Brain microvascular endothelial cell (primary cell): ENCODE data around the gene MAP4K1.

Experiments
- DNase-seq: peaks from one replicate; pipeline ENCODE4 v3.0.0-alpha.2; 2020
- H3K27ac ChIP-seq: fragments of 250-450 bp; sonication (Bioruptor Pico); 2 replicates; pipeline ENCODE4 v1.5.1; 2020; ENCODE audit warnings: mild to moderate bottlenecking, moderate library complexity
- H3K27me3 ChIP-seq: fragments of 250-450 bp; sonication (Bioruptor Pico); replicated peaks from 2 replicates; pipeline ENCODE4 v1.5.1; 2020; ENCODE audit warnings: mild to moderate bottlenecking
- H3K36me3 ChIP-seq: fragments of 250-450 bp; sonication (Bioruptor Pico); replicated peaks from 2 replicates; pipeline ENCODE4 v1.5.1; 2020; ENCODE audit warnings: mild to moderate bottlenecking
- H3K4me3 ChIP-seq: 2 replicates; pipeline ENCODE4 v1.5.1; 2011; ENCODE audit warnings: low read depth, mild to moderate bottlenecking, control low read depth, low read length, moderate library complexity
- in situ Hi-C: cut with HindIII; loops from 2 replicates; pipeline ENCODE4 v1.10.0; 2017; ENCODE audit warnings: low sequenced_read_pairs, low pct_ligation_motif_present
- TF ChIP-seq, protein P1 (sequence below): IDR thresholded peaks from 2 replicates; pipeline ENCODE4 v1.5.1; 2011; ENCODE audit warnings: low read depth, mild to moderate bottlenecking, moderate library complexity, low read length, control low read depth, inconsistent platforms; ENCODE audit errors: missing control alignments

Gene MAP4K1

DNA sequence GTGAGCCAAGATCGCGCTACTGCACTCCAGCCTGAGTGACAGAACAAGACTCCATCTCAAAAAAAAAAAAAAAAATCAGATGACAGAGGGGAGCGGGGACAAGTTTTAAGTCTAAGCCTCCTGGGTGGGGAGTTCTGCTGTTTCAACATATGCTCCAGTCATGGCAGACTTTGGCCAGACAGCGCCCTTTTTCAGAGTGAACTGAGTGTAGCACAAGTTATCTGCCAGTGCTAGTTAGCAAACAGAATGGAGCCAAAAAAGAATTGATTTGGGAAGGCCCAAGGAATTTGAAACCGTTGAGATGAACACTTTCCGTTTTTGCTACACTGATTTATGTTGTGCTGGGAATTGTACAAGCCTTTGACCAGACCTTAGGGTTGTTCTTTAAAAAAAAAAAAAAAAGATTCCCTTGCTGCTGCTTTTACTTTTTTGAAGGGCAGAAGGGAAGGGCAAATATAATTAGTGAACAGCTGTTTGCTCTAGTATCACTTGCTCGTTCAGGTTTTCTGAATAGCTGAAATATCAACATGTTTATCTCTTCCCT is 35.3 kb upstream of the MAP4K1 start:
- Histone ChIP-seq H3K4me3 (no peak overlapping the region), H3K36me3 (peaks cover 3% of the 10 kb centered on the region), H3K27ac (peak overlapping the region; percentile 73), H3K27me3 (no peaks in the 10 kb centered on the region)
- DNase-seq, result no peak
- in situ Hi-C loops, result no loop called here
- TF ChIP-seq, protein P1, sequence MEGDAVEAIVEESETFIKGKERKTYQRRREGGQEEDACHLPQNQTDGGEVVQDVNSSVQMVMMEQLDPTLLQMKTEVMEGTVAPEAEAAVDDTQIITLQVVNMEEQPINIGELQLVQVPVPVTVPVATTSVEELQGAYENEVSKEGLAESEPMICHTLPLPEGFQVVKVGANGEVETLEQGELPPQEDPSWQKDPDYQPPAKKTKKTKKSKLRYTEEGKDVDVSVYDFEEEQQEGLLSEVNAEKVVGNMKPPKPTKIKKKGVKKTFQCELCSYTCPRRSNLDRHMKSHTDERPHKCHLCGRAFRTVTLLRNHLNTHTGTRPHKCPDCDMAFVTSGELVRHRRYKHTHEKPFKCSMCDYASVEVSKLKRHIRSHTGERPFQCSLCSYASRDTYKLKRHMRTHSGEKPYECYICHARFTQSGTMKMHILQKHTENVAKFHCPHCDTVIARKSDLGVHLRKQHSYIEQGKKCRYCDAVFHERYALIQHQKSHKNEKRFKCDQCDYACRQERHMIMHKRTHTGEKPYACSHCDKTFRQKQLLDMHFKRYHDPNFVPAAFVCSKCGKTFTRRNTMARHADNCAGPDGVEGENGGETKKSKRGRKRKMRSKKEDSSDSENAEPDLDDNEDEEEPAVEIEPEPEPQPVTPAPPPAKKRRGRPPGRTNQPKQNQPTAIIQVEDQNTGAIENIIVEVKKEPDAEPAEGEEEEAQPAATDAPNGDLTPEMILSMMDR, result no peak

DNA sequence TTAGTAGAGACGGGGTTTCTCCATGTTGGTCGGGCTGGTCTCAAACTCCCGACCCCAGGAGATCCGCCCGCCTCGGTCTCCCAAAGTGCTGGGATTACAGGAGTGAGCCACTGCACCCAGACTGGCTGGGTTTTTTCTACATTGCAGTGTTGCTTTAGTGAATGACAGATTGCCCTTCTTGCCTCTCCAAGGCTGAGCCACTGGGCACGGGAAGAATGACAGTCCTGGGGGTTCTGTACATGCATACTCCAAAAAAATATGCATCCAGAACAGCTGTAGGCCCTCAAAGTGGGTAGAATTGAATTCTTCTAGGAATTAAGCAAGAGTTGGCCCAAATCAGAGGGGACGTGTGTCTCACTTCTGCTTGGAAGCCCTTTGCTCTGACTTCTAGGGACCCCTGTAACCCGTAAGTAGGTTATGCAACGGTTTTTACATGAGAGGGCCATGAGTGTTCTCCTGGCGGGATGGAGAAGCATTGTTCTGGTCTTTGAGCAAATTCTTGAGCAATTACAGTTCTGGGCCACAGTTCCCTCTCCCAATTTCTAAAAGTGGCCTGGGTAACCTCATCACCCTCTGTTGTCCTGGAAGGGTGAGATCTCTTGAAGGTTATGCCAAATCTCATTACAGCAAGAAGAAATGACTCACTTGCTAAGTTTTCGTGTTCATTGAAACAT is 33.3 kb upstream of the MAP4K1 start:
- DNase-seq, result no peak
- H3K27me3 ChIP-seq, result no peaks in the 10 kb centered on the region
- H3K27ac ChIP-seq, result peak overlapping the region; percentile 73
- TF ChIP-seq, protein P1, result no peak
- H3K4me3 ChIP-seq, result peak overlapping the region; percentile 94
- in situ Hi-C loops, result no loop called here
- no peaks in the 10 kb centered on the region for H3K36me3 ChIP-seq

DNA sequence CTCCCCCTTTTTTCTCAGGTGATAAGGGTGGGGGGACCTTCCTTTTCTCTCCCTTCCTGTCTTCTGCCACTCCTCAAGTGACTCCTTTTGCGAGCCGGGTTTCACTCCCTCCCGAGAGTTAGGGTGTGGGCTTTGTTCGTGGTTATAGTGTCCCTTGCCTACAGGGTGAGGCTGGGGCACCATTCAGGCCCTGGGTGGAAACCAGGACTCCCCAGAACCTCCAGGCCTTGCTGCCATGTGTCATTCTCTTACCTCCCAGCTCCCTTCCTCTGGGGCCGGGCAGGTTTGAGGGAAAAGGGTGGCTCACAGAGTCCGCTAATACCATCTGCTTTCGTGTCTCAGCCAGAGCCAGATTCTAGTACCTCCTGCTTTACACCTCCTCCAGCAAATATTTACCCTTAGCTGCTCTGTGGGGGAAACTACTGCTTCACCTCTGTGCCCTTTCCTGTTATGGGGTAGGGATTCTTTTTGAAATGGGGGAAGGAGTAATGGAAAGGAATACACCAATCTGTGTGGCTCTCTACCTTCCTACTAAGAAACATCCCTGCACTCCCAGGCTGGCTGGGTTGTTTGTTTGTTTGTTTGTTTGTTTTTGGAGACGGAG is 32.5 kb upstream of the MAP4K1 start:
- in situ Hi-C loops, result no loop called here
- no peak for DNase-seq
- Histone ChIP-seq H3K27me3 (no peaks in the 10 kb centered on the region), H3K4me3 (peak overlapping the region; percentile 94), H3K27ac (peak overlapping the region; percentile 73), H3K36me3 (no peaks in the 10 kb centered on the region)
- TF ChIP-seq, protein P1, result no peak

DNA sequence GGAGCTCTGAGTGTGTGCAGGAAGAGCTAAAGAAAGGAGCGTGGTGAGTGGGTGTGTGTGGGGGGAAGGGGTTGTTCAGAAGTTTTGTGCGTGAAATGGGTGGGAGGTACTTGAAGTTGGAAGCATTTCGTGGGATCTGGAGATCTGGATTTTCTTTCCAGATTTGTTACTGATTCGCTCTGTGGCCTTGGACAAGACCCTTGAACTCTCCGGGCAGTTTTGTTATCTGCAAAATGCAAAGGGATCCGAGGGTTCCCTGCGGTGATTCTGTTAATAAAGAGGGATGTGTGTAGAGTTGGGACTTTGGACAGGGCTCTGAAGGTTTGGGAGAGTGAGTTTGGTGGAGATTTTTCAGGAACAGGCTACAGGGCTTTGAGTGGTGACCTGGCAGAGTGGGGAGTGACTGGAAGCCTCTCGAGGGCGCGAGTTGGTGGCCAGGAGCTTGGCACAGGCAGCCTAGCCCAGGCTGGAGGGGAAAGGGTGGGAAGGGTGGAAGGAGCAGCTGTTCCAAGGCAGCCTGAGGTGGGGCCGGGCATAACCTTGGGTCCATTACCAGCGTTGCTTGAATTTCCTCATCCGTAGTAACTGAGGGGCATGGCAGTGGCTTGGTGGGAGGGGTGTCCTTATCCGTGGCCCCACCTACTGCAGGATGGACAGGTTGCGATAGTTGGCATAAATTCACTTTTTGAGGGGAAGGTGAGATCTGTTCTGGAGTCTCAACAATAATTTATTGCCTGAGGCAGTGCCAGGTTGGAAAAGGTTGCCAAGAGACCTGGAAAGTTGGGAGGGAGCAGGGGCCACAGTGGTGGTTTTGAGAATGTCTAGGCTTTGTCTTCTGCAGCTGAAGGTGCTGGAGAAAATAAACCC is 31.8 kb upstream of the MAP4K1 start:
- H3K4me3 ChIP-seq, result peak overlapping the region; percentile 94
- in situ Hi-C loops, result no loop called here
- DNase-seq, result no peak
- peak overlapping the region; percentile 73 for H3K27ac ChIP-seq
- no peaks in the 10 kb centered on the region for H3K36me3 ChIP-seq
- H3K27me3 ChIP-seq, result no peaks in the 10 kb centered on the region
- TF ChIP-seq, protein P1, result no peak

DNA sequence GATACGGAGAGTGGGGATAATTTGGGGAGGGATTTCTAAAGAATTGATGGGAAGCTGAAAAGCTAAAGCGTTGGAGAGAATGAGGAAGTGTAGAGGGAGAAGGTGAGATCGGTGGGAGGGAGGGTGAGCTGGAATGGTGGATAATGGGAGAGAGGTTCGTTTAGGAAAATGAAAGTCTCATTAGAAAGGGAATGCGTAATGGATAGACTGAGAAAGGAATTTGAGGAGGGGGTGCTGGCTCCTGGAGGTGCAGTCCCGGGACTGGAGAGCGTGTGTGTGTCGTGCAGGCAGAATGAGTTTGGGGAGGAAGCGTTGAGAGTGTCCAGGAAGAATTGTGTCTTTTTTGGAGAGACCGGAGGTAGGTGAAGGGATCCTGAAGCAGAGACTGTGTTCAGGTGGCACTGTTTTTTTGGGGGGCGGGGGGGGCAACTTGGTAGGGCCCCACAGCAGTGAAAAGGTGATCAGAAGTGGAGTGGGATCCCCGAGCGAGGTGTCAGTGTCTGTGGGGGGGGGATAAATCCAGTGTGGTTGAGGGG is 31.1 kb upstream of the MAP4K1 start:
- Histone ChIP-seq H3K36me3 (no peaks in the 10 kb centered on the region), H3K27ac (peak overlapping the region; percentile 22), H3K27me3 (no peaks in the 10 kb centered on the region), H3K4me3 (peak overlapping the region; percentile 94)
- in situ Hi-C loops, result no loop called here
- no peak for DNase-seq
- TF ChIP-seq, protein P1, result no peak
